WTC11 (cell line): ENCODE results near the gene TMTC2.

Experiments used
- ZNF263 ChIP-seq: sonication (generic); formaldehyde crosslinking; IDR thresholded peaks from 2 replicates; pipeline ENCODE4 v1.8.1; 2022; ENCODE audit warnings: low read depth, mild to moderate bottlenecking, moderate library complexity, missing genetic modification reagents
- TF ChIP-seq, protein P1 (sequence below): sonication (generic); formaldehyde crosslinking; conservative IDR thresholded peaks from 2 replicates; pipeline ENCODE4 v1.8.1; 2022; ENCODE audit warnings: mild to moderate bottlenecking, missing genetic modification reagents
- TF ChIP-seq, protein P2 (sequence below): fragments of 200-600 bp; IDR thresholded peaks from 2 replicates; pipeline ENCODE4 v1.8.0; 2022; ENCODE audit warnings: antibody characterized with exemption
- TF ChIP-seq, protein P3 (sequence below): sonication (generic); formaldehyde crosslinking; IDR thresholded peaks from 2 replicates; pipeline ENCODE4 v1.8.1; 2023; ENCODE audit warnings: mild to moderate bottlenecking, moderate library complexity, missing genetic modification reagents
- TF ChIP-seq, protein P4 (sequence below): fragments of 250-450 bp; sonication (Bioruptor Pico); IDR thresholded peaks from 2 replicates; pipeline ENCODE4 v1.9.0; 2021; ENCODE audit warnings: moderate library complexity, mild to moderate bottlenecking, inconsistent platforms, borderline replicate concordance

DNA sequence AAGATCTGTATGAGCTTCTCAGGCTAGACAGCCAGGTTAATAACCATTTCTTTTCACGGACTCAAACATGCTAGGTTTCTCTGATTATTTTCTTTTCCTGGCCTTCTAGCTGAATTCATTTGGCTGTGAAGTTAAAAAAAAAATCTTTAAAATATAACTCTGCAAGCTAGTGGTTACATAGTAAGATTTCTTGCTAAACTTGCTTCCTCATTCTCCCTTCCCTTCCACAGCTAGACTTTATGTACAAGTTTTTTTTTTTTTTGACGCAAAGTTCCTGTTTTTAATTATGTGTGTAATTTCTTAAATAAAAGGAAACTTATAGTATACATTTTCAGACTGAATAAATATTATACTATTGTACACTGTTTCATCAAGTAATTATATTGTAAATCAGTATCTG is 145.4 kb downstream of the TMTC2 start:
- TF ChIP-seq, protein P1, sequence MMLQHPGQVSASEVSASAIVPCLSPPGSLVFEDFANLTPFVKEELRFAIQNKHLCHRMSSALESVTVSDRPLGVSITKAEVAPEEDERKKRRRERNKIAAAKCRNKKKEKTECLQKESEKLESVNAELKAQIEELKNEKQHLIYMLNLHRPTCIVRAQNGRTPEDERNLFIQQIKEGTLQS: no peak
- TF ChIP-seq, protein P2, sequence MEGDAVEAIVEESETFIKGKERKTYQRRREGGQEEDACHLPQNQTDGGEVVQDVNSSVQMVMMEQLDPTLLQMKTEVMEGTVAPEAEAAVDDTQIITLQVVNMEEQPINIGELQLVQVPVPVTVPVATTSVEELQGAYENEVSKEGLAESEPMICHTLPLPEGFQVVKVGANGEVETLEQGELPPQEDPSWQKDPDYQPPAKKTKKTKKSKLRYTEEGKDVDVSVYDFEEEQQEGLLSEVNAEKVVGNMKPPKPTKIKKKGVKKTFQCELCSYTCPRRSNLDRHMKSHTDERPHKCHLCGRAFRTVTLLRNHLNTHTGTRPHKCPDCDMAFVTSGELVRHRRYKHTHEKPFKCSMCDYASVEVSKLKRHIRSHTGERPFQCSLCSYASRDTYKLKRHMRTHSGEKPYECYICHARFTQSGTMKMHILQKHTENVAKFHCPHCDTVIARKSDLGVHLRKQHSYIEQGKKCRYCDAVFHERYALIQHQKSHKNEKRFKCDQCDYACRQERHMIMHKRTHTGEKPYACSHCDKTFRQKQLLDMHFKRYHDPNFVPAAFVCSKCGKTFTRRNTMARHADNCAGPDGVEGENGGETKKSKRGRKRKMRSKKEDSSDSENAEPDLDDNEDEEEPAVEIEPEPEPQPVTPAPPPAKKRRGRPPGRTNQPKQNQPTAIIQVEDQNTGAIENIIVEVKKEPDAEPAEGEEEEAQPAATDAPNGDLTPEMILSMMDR: no peak
- TF ChIP-seq, protein P3, sequence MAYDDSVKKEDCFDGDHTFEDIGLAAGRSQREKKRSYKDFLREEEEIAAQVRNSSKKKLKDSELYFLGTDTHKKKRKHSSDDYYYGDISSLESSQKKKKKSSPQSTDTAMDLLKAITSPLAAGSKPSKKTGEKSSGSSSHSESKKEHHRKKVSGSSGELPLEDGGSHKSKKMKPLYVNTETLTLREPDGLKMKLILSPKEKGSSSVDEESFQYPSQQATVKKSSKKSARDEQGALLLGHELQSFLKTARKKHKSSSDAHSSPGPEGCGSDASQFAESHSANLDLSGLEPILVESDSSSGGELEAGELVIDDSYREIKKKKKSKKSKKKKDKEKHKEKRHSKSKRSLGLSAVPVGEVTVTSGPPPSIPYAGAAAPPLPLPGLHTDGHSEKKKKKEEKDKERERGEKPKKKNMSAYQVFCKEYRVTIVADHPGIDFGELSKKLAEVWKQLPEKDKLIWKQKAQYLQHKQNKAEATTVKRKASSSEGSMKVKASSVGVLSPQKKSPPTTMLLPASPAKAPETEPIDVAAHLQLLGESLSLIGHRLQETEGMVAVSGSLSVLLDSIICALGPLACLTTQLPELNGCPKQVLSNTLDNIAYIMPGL: no peak
- TF ChIP-seq ZNF263: no peak
- TF ChIP-seq, protein P4, sequence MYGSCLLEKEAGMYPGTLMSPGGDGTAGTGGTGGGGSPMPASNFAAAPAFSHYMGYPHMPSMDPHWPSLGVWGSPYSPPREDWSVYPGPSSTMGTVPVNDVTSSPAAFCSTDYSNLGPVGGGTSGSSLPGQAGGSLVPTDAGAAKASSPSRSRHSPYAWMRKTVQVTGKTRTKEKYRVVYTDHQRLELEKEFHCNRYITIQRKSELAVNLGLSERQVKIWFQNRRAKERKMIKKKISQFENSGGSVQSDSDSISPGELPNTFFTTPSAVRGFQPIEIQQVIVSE (CRISPR knock-in tag): no peak
